Measurements from ENCODE around the gene PDS5A.
A peak's percentile ranks its signal among the peaks of the same experiment; 100 is the strongest.
"Not testable (repeated sequence)": the region's sequence is repeated elsewhere in the genome, so short reads cannot be mapped to it uniquely, and the experiment has no call there.

Gene PDS5A, protein sequence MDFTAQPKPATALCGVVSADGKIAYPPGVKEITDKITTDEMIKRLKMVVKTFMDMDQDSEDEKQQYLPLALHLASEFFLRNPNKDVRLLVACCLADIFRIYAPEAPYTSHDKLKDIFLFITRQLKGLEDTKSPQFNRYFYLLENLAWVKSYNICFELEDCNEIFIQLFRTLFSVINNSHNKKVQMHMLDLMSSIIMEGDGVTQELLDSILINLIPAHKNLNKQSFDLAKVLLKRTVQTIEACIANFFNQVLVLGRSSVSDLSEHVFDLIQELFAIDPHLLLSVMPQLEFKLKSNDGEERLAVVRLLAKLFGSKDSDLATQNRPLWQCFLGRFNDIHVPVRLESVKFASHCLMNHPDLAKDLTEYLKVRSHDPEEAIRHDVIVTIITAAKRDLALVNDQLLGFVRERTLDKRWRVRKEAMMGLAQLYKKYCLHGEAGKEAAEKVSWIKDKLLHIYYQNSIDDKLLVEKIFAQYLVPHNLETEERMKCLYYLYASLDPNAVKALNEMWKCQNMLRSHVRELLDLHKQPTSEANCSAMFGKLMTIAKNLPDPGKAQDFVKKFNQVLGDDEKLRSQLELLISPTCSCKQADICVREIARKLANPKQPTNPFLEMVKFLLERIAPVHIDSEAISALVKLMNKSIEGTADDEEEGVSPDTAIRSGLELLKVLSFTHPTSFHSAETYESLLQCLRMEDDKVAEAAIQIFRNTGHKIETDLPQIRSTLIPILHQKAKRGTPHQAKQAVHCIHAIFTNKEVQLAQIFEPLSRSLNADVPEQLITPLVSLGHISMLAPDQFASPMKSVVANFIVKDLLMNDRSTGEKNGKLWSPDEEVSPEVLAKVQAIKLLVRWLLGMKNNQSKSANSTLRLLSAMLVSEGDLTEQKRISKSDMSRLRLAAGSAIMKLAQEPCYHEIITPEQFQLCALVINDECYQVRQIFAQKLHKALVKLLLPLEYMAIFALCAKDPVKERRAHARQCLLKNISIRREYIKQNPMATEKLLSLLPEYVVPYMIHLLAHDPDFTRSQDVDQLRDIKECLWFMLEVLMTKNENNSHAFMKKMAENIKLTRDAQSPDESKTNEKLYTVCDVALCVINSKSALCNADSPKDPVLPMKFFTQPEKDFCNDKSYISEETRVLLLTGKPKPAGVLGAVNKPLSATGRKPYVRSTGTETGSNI (N-terminal part only)

DNA sequence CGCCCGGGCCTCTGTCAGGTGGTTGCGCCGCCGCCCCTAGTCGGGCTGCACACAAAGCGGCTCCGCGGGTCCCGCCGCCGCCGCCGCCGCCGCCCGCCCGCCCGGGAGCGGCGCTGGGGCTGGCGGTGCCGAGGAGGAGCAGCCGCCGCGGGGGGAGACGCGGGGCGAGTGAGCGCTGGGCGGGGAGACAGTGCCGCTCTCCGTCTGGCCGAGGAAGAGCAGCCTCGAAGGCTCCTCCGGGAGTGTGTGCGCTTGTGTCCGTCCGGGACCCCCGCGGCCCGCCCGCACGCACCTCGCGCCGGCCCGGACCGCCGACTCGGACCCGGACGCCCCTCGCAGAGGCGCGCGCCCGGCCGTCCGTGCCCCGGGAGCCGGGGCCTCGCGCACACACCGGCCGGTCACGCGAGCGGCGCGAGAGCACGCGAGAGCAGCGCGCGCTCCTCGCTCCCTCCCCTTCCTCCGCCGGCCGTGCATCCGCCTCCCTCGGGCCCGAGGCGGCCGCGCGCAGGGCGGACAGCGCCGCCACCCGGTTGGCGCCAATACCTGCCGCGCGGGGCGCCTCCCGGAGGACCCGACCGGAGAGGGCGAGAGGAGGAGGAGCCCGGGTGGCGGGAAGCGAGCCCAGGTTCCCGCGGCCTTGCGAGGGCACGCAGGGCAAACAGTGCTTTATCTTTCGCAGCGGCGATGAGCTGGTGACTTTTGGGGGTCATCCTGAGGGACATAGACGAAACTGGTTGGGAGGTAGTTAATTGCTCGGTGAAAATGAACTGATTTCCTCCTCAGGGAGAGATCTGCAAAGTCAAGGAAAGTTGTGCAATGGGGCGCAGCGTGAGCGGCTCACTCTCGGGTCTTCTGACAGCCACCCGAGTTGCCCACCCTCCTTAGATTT, at the start of gene PDS5A:
Gene PDS5A (minus strand): TSS at position 423 of the 889 bp plus-strand sequence. CDS start 1,334 bp downstream, outside the sequence.
- peak within 1 kb of the TSS; percentile 90 for H3K27ac Mint-ChIP-seq
- H3K9me3 Mint-ChIP-seq, result no peaks in the 10 kb centered on the region
- peak; percentile 91 for DNase-seq (ENCODE audit: low spot score)
- H3K36me3 Mint-ChIP-seq (ENCODE audit: low read depth), result peaks cover 25% of the 10 kb centered on the region
- H3K27me3 Mint-ChIP-seq (ENCODE audit: low read depth), result no peaks in the 10 kb centered on the region
- peak within 1 kb of the TSS; percentile 94 for H3K4me3 Mint-ChIP-seq
- H3K4me1 Mint-ChIP-seq (ENCODE audit: low read depth), result peaks cover 24% of the 10 kb centered on the region

DNA sequence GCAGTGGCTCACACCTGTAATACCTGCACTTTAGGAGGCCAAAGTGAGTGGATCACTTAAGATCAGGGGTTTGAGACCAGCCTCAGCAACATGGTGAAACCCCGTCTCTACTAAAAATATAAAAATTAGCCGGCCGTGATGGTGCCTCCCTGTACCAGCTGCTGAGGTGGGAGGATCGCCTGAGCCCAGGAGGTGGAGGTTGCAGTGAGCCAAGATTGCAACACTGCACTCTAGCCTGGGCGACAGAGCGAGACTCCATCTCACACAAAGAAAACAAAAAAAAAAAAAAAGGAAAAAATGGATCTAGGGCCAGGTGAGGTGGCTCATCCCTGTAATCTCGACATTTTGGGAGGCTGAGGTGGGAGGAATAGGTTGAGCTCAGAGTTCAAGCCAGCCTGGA, 46.3 kb upstream of the PDS5A start:
- not testable (repeated sequence) for H3K27me3 Mint-ChIP-seq (ENCODE audit: low read depth); H3K9me3 Mint-ChIP-seq; H3K4me1 Mint-ChIP-seq (ENCODE audit: low read depth); H3K27ac Mint-ChIP-seq; H3K4me3 Mint-ChIP-seq; H3K36me3 Mint-ChIP-seq (ENCODE audit: low read depth); DNase-seq (ENCODE audit: low spot score)

DNA sequence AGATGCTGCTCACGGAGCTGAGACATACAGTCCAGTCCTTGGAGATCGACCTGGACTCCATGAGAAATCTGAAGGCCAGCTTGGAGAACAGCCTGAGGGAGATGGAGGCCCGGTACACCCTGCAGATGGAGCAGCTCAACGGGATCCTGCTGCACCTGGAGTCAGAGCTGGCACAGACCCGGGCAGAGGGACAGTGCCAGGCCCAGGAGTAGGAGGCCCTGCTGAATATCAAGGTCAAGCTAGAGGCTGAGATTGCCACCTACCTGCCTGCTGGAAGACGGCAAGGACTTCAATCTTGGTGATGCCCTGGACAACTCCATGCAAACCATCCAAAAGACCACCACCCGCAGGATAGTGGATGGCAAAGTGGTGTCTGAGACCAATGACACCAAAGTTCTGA, 43.4 kb upstream of the PDS5A start:
- not testable (repeated sequence) for H3K4me3 Mint-ChIP-seq; H3K4me1 Mint-ChIP-seq (ENCODE audit: low read depth); H3K27ac Mint-ChIP-seq; DNase-seq (ENCODE audit: low spot score); H3K36me3 Mint-ChIP-seq (ENCODE audit: low read depth); H3K9me3 Mint-ChIP-seq; H3K27me3 Mint-ChIP-seq (ENCODE audit: low read depth)

DNA sequence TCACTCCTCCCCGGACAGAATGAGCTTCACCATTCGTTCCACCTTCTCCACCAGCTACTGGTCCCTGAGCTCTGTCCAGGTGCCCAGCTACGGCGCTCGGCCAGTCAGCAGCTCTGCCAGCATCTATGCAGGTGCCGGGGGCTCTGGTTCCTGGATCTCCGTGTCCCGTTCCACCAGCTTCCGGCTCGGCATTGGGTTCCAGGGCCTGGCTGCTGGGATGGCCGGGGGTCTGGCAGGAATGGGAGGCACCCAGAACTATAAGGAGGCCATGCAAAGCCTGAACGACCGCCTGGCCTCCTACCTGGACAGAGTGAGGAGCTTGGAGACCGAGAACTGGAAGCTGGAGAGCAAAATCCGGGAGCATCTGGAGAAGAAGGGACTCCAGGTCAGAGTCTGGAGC, 42.5 kb upstream of the PDS5A start:
- Mint-ChIP-seq H3K36me3 (ENCODE audit: low read depth) (no peaks in the 10 kb centered on the region), H3K4me1 (ENCODE audit: low read depth) (no peaks in the 10 kb centered on the region), H3K27ac (no peak overlapping the region), H3K4me3 (no peak overlapping the region), H3K9me3 (no peaks in the 10 kb centered on the region), H3K27me3 (ENCODE audit: low read depth) (peaks cover 2% of the 10 kb centered on the region)
- DNase-seq (ENCODE audit: low spot score), result no peak

DNA sequence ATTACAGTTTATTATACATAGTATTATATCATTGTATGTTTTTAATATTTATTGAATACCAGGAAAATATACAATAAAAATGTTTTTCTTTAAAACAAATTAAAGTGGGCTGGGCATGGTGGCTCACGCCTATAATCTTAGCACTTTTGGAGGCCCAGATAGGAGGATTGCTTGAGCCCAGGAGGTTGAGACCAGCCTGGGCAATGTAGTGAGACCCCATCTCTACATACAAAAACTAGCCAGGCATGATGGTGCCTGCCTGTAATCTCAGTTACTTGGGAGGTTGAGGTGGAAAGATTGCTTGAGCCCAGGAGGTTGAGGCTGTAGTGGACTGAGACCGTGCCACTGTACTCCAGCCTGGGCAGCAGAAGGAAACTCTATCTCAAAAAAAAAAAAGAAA, 38.3 kb upstream of the PDS5A start:
- H3K9me3 Mint-ChIP-seq, result no peaks in the 10 kb centered on the region
- no peak overlapping the region for H3K4me3 Mint-ChIP-seq
- no peak overlapping the region for H3K27ac Mint-ChIP-seq
- DNase-seq (ENCODE audit: low spot score), result no peak
- H3K4me1 Mint-ChIP-seq (ENCODE audit: low read depth), result no peaks in the 10 kb centered on the region
- peaks cover 2% of the 10 kb centered on the region for H3K27me3 Mint-ChIP-seq (ENCODE audit: low read depth)
- H3K36me3 Mint-ChIP-seq (ENCODE audit: low read depth), result no peaks in the 10 kb centered on the region

GRCh38 chr4:40003986-40004385, 26.3 kb upstream of the PDS5A start:
- no peaks in the 10 kb centered on the region for H3K4me1 Mint-ChIP-seq (ENCODE audit: low read depth)
- DNase-seq (ENCODE audit: low spot score), result no peak
- H3K36me3 Mint-ChIP-seq (ENCODE audit: low read depth), result no peaks in the 10 kb centered on the region
- H3K27me3 Mint-ChIP-seq (ENCODE audit: low read depth), result no peaks in the 10 kb centered on the region
- no peak overlapping the region for H3K4me3 Mint-ChIP-seq
- H3K27ac Mint-ChIP-seq, result no peak overlapping the region
- H3K9me3 Mint-ChIP-seq, result no peaks in the 10 kb centered on the region

DNA sequence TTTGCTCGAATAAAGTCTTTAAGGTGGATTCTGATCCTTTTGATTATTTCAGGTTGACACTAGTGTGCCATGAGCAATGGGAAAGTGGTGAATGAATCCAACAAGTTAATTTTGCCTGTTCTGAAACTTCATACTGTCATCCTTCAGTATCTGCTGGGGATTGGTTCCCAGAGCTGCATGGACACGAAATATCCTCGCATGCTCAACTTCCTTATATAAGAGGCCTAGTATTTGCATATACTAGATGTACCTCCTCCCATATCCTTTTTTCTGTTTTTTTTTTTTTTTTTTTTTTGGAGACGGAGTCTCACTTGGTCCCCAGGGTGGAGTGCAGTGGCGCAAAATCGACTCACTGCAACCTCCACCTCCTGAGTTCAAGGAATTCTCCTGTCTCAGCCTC, 23.0 kb upstream of the PDS5A start:
- Mint-ChIP-seq H3K4me3 (no peak overlapping the region), H3K27ac (no peak overlapping the region), H3K36me3 (ENCODE audit: low read depth) (no peaks in the 10 kb centered on the region), H3K4me1 (ENCODE audit: low read depth) (no peaks in the 10 kb centered on the region), H3K9me3 (no peaks in the 10 kb centered on the region), H3K27me3 (ENCODE audit: low read depth) (no peaks in the 10 kb centered on the region)
- DNase-seq (ENCODE audit: low spot score), result no peak

GRCh38 chr4:39998659-39999345, 21.1 kb upstream of the PDS5A start:
- Mint-ChIP-seq H3K36me3 (ENCODE audit: low read depth) (no peaks in the 10 kb centered on the region), H3K9me3 (no peaks in the 10 kb centered on the region), H3K27me3 (ENCODE audit: low read depth) (peaks cover 2% of the 10 kb centered on the region), H3K4me3 (no peak overlapping the region), H3K4me1 (ENCODE audit: low read depth) (no peaks in the 10 kb centered on the region), H3K27ac (no peak overlapping the region)
- DNase-seq (ENCODE audit: low spot score), result no peak

DNA sequence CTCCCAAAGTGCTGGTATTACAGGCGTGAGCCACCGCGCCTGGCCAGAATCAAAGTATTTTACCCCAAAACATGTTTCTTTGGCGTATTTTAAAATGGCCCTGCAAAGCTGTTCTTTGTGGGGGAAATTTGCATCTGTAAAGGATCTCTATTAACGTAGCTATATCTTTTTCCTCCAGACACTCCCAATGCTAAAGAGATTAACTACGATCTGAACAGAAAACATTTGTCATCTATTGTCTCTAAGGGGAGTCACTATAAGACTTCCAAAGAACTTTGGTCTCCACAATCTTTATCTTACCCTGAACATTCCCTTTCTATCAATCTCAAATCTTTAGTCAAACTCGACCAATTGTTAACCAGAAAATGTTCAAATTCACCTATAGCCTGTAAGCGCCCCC, 19.1 kb upstream of the PDS5A start:
- DNase-seq (ENCODE audit: low spot score), result no peak
- Mint-ChIP-seq H3K9me3 (no peaks in the 10 kb centered on the region), H3K4me3 (no peak overlapping the region), H3K27me3 (ENCODE audit: low read depth) (peaks cover 2% of the 10 kb centered on the region), H3K27ac (no peak overlapping the region), H3K4me1 (ENCODE audit: low read depth) (no peaks in the 10 kb centered on the region), H3K36me3 (ENCODE audit: low read depth) (no peaks in the 10 kb centered on the region)

- no peak for DNase-seq (ENCODE audit: low spot score)
- Mint-ChIP-seq H3K27me3 (ENCODE audit: low read depth) (peaks cover 2% of the 10 kb centered on the region), H3K27ac (no peak overlapping the region)
Measured at GRCh38 chr4:39994406-39994805, 16.7 kb upstream of the PDS5A start.

DNA sequence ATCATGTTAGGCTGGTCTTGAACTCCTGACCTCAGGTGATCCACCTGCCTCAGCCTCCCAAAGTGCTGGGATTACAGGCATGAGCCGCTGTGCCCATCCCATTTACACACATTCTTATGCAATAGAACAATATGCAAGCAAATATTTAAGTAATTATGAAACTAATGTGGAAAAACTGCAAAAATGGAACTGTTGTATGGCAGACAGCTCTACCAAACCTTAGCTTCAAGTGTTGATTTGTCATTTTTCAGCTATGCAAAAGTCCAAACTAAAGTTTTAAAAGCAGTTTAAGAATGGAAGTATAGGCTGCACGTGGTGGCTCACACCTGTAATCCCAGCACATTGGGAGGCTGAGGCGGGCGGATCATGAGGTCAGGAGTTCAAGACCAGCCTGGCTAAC, 11.7 kb upstream of the PDS5A start:
- not testable (repeated sequence) for H3K9me3 Mint-ChIP-seq; H3K36me3 Mint-ChIP-seq (ENCODE audit: low read depth); H3K4me3 Mint-ChIP-seq; H3K4me1 Mint-ChIP-seq (ENCODE audit: low read depth); H3K27ac Mint-ChIP-seq; DNase-seq (ENCODE audit: low spot score); H3K27me3 Mint-ChIP-seq (ENCODE audit: low read depth)

More at GRCh38 chr4:39994406-39994805, 16.7 kb upstream of the PDS5A start:
- Mint-ChIP-seq H3K9me3 (no peaks in the 10 kb centered on the region), H3K4me1 (ENCODE audit: low read depth) (no peaks in the 10 kb centered on the region), H3K4me3 (no peak overlapping the region), H3K36me3 (ENCODE audit: low read depth) (no peaks in the 10 kb centered on the region)

- Mint-ChIP-seq H3K4me1 (ENCODE audit: low read depth) (no peaks in the 10 kb centered on the region), H3K36me3 (ENCODE audit: low read depth) (no peaks in the 10 kb centered on the region), H3K4me3 (no peak overlapping the region), H3K9me3 (no peaks in the 10 kb centered on the region), H3K27me3 (ENCODE audit: low read depth) (no peaks in the 10 kb centered on the region), H3K27ac (no peak overlapping the region)
- DNase-seq (ENCODE audit: low spot score), result no peak
Measured at GRCh38 chr4:39987485-39987884, 9.8 kb upstream of the PDS5A start.

- no peak for DNase-seq (ENCODE audit: low spot score)
- H3K4me1 Mint-ChIP-seq (ENCODE audit: low read depth), result peaks cover 17% of the 10 kb centered on the region
- H3K36me3 Mint-ChIP-seq (ENCODE audit: low read depth), result peaks cover 17% of the 10 kb centered on the region
- H3K27ac Mint-ChIP-seq, result no peak overlapping the region
- H3K4me3 Mint-ChIP-seq, result no peak overlapping the region
- no peaks in the 10 kb centered on the region for H3K9me3 Mint-ChIP-seq
- H3K27me3 Mint-ChIP-seq (ENCODE audit: low read depth), result no peaks in the 10 kb centered on the region
Measured at GRCh38 chr4:39978904-39979303, 1.2 kb upstream of the PDS5A start.
